Activated naive CD8-positive, alpha-beta T cell (primary cell): ENCODE results near the gene PAM16.

ENCODE experiments used
- H3K27ac Mint-ChIP-seq: one replicate; pipeline ENCODE4 v1.8.0; 2021; ENCODE audit warnings: mixed read lengths
- H3K27me3 Mint-ChIP-seq: one replicate; pipeline ENCODE4 v1.8.0; 2021; ENCODE audit warnings: mixed read lengths
- H3K36me3 Mint-ChIP-seq: one replicate; pipeline ENCODE4 v1.8.0; 2021; ENCODE audit warnings: mixed read lengths
- H3K4me1 Mint-ChIP-seq: one replicate; pipeline ENCODE4 v1.8.0; 2021; ENCODE audit warnings: low read depth, mixed read lengths
- H3K4me3 Mint-ChIP-seq: one replicate; pipeline ENCODE4 v1.8.0; 2021; ENCODE audit warnings: mild to moderate bottlenecking, mixed read lengths
- H3K9me3 Mint-ChIP-seq: one replicate; pipeline ENCODE4 v1.8.0; 2021; ENCODE audit warnings: low read depth, mixed read lengths

The PAM16 gene

DNA sequence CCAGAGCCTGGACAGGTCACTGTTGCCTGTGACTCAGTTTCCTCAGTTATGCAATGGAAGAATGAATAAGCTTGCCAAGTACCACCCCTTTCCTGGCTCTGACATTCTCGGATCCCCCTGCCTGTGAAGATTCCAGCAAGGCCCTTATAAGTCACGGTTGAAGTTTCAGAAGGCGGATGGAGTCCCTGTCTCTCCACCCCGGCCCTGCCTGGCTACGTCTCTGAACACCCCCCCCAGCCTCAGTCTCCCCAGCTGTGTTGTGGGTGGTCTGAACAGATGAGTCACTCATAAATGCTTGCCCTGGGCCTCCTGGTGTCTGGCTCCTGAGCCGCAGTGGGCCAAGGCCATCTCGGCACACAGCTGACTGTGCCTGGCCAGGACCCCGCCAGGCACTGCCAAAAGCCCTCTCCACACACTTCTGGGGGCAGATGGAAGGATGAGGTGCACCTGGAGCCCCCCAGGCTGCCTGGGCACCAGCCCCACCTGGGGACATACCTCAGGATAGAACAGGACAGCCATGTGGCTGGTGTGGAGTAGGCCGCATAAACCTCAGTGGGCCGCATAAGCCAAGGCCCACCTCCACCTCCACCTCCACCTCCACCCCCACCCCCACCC, 35.9 kb upstream of the PAM16 start:
- H3K4me1 Mint-ChIP-seq, result no peaks in the 10 kb centered on the region

GRCh38 chr16:4386451-4386805, 35.3 kb upstream of the PAM16 start:
- H3K27me3 Mint-ChIP-seq, result no peaks in the 10 kb centered on the region
- no peak overlapping the region for H3K27ac Mint-ChIP-seq
- no peaks in the 10 kb centered on the region for H3K36me3 Mint-ChIP-seq
- no peaks in the 10 kb centered on the region for H3K4me1 Mint-ChIP-seq
- no peaks in the 10 kb centered on the region for H3K9me3 Mint-ChIP-seq
- no peak overlapping the region for H3K4me3 Mint-ChIP-seq

More for the DNA sequence above, 35.9 kb upstream of the PAM16 start:
- H3K27ac Mint-ChIP-seq, result no peak overlapping the region
- H3K4me3 Mint-ChIP-seq, result no peak overlapping the region
- no peaks in the 10 kb centered on the region for H3K36me3 Mint-ChIP-seq
- no peaks in the 10 kb centered on the region for H3K9me3 Mint-ChIP-seq
- H3K27me3 Mint-ChIP-seq, result no peaks in the 10 kb centered on the region

GRCh38 chr16:4385789-4386450, 34.8 kb upstream of the PAM16 start:
- Mint-ChIP-seq H3K4me1 (no peaks in the 10 kb centered on the region), H3K9me3 (no peaks in the 10 kb centered on the region), H3K27ac (no peak overlapping the region), H3K4me3 (no peak overlapping the region), H3K36me3 (no peaks in the 10 kb centered on the region), H3K27me3 (no peaks in the 10 kb centered on the region)

GRCh38 chr16:4385066-4385788, 34.1 kb upstream of the PAM16 start:
- no peaks in the 10 kb centered on the region for H3K36me3 Mint-ChIP-seq

DNA sequence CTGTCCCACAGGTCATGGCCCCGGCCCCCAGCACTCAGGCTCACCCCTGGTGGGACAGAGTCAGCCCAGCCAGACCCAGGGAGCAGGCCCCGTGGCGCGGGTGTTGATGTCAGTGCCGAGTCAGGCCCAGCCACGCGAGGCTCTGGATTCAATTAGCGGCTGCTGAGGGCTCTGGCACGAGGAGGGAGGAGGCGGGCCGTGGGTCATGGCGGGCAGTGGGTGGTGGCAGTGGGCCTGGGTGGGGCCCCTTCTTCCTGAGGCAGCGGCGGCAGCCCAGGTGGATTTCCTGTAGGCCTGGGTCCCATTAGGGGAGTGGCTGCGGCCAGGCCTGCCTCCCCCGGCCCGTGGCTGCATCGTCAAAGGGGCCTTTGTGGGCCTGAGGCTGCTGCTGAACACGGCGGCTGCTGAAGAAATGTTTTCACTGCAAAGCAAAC, 33.4 kb upstream of the PAM16 start:
- H3K9me3 Mint-ChIP-seq, result no peaks in the 10 kb centered on the region
- H3K4me1 Mint-ChIP-seq, result no peaks in the 10 kb centered on the region
- H3K27me3 Mint-ChIP-seq, result no peaks in the 10 kb centered on the region
- H3K36me3 Mint-ChIP-seq, result no peaks in the 10 kb centered on the region
- H3K4me3 Mint-ChIP-seq, result no peak overlapping the region
- H3K27ac Mint-ChIP-seq, result no peak overlapping the region

More at GRCh38 chr16:4385066-4385788, 34.1 kb upstream of the PAM16 start:
- Mint-ChIP-seq H3K4me3 (no peak overlapping the region), H3K27ac (no peak overlapping the region), H3K27me3 (no peaks in the 10 kb centered on the region), H3K9me3 (no peaks in the 10 kb centered on the region), H3K4me1 (no peaks in the 10 kb centered on the region)

DNA sequence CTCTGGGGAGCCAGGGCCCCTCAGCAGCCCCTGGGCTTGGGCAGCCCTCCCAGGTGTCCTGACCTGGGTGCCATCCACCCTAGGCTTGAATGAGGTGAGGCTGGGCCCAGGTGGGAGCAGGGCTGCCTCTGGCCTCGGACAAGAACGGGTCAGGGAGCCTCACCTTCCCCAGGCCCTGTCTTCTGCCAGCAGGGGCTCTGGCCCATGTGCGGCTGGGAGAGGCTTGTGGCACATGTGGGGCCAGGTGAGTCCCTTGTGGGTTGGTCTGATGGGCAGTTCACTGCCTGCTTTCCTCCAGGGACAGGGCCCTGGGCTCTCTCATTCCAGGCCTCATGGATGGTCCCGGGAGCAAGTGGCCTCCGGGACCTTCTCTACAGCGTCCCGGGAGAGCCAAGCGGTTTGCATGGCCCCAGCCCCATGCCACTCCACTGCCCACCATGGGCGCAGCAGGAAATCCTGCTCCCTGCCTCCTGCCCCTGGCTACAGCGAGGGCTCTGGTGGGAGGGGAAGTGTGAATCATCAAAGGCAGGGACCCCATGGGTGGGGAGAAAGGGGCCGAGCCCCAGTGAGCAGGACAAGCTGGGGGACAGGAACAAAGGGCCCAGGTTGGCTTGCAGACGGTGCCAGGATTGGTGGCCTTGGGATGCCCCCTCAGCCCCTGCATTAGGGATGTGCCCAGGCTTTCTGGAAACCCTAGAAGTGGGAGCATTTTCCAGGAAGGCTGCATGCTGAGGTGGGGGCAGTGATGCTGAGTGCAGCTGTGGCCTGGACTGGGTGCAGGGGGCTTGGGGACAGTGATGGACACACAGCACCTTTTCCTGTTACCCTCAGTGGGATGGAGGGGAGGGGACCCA, 32.7 kb upstream of the PAM16 start:
- no peaks in the 10 kb centered on the region for H3K36me3 Mint-ChIP-seq
- H3K27ac Mint-ChIP-seq, result no peak overlapping the region
- no peak overlapping the region for H3K4me3 Mint-ChIP-seq

GRCh38 chr16:4382795-4383357, 31.8 kb upstream of the PAM16 start:
- Mint-ChIP-seq H3K9me3 (no peaks in the 10 kb centered on the region), H3K4me3 (no peak overlapping the region), H3K27me3 (no peaks in the 10 kb centered on the region), H3K27ac (no peak overlapping the region), H3K4me1 (peaks cover under 1% of the 10 kb centered on the region), H3K36me3 (no peaks in the 10 kb centered on the region)

More for the DNA sequence above, 32.7 kb upstream of the PAM16 start:
- Mint-ChIP-seq H3K27me3 (no peaks in the 10 kb centered on the region), H3K9me3 (no peaks in the 10 kb centered on the region), H3K4me1 (no peaks in the 10 kb centered on the region)

DNA sequence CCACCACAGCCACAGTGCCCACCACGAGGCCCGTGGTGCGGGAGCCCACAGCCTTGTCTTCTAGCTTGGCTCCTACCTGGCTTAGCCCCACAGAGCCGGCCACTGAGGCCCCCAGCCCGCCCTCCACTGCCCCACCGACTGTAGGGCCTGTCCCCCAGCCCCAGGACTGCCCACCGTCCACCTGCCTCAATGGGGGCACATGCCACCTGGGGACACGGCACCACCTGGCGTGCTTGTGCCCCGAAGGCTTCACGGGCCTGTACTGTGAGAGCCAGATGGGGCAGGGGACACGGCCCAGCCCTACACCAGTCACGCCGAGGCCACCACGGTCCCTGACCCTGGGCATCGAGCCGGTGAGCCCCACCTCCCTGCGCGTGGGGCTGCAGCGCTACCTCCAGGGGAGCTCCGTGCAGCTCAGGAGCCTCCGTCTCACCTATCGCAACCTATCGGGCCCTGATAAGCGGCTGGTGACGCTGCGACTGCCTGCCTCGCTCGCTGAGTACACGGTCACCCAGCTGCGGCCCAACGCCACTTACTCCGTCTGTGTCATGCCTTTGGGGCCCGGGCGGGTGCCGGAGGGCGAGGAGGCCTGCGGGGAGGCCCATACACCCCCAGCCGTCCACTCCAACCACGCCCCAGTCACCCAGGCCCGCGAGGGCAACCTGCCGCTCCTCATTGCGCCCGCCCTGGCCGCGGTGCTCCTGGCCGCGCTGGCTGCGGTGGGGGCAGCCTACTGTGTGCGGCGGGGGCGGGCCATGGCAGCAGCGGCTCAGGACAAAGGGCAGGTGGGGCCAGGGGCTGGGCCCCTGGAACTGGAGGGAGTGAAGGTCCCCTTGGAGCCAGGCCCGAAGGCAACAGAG, 31.0 kb upstream of the PAM16 start:
- Mint-ChIP-seq H3K36me3 (no peaks in the 10 kb centered on the region), H3K27ac (no peak overlapping the region), H3K4me3 (no peak overlapping the region), H3K9me3 (no peaks in the 10 kb centered on the region), H3K27me3 (no peaks in the 10 kb centered on the region), H3K4me1 (peaks cover 3% of the 10 kb centered on the region)

- Mint-ChIP-seq H3K36me3 (no peaks in the 10 kb centered on the region), H3K4me3 (no peak overlapping the region), H3K27ac (no peak overlapping the region), H3K9me3 (no peaks in the 10 kb centered on the region), H3K4me1 (peaks cover 3% of the 10 kb centered on the region), H3K27me3 (no peaks in the 10 kb centered on the region)
Observed at GRCh38 chr16:4381072-4381934, 30.2 kb upstream of the PAM16 start.

GRCh38 chr16:4380119-4381063, 29.3 kb upstream of the PAM16 start:
- H3K9me3 Mint-ChIP-seq, result no peaks in the 10 kb centered on the region
- H3K27me3 Mint-ChIP-seq, result no peaks in the 10 kb centered on the region
- H3K36me3 Mint-ChIP-seq, result no peaks in the 10 kb centered on the region
- no peak overlapping the region for H3K4me3 Mint-ChIP-seq
- peaks cover 4% of the 10 kb centered on the region for H3K4me1 Mint-ChIP-seq
- no peak overlapping the region for H3K27ac Mint-ChIP-seq

DNA sequence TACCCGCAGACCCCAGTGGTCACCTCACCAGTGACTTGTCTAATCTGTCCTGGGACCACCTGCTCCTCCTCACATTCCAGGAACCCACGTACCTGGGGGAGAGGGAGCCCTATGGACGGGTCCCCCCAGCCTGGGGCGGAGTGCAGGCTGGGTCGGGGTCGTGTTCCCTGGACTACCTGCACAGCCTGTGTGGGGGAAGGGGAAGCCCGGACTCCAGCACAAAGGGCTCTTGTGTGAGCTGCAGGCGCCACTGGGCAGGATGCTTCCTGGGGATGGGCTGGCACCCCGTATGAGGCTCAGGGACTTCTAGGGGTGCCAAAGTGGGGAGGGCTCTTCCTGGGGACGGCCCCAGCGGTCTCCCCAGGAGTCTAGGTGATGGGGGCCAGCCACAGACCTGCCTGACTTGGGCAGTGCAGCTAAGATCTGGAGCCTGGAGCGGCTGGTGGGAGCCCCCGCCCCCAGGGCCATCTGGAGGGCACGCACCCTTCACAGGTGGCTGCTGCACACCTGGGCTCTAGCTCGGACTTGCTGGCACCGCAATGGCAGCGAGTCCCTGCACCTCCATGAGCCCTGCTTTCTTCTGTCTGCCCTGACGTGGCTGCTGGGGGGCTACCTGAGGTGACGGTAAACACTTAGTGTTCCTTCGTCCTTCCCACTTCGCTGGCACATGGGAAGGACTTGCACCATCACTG, 28.0 kb upstream of the PAM16 start:
- H3K9me3 Mint-ChIP-seq, result no peaks in the 10 kb centered on the region
- no peak overlapping the region for H3K27ac Mint-ChIP-seq
- no peaks in the 10 kb centered on the region for H3K36me3 Mint-ChIP-seq
- peaks cover 4% of the 10 kb centered on the region for H3K4me1 Mint-ChIP-seq
- no peak overlapping the region for H3K4me3 Mint-ChIP-seq
- no peaks in the 10 kb centered on the region for H3K27me3 Mint-ChIP-seq

DNA sequence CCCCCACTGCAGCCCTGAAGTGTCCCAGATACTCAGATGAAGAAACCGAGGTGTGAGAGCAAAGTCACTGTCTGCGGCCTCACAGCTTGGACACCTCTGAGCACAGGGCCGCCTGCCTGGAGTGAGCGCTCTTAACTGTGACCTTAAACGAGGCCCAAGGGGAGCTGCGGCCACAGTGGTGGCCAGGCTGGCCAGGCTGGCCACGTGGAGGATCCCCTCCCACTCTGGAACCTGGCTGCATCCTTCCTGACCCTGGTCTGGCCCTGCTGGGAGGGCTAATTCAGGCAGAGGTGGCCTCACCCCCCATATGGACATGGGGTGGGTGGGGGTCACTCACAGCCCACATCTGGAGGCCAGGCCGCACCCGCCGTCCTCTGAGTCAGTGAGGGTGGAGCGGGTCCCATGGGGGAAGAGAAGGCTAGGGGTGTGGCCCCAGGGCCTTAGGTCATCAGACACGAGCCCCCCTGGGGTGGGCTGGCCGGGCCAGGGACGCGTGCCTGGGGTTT, 27.1 kb upstream of the PAM16 start:
- Mint-ChIP-seq H3K9me3 (no peaks in the 10 kb centered on the region), H3K4me1 (peaks cover 6% of the 10 kb centered on the region), H3K4me3 (no peak overlapping the region), H3K36me3 (no peaks in the 10 kb centered on the region), H3K27me3 (no peaks in the 10 kb centered on the region), H3K27ac (no peak overlapping the region)
